Endothelial cell of umbilical vein (primary cell): Measurements from ENCODE around the gene ZCRB1. TPM values are rescaled to one million over a fixed set of nuclear protein-coding genes. Genes with fewer than 3 reads are reported as not detected.

Source experiments
- BruUV-seq: library from RNA; stranded (reverse); fragments of 400-500 nt; replicated peaks from 2 replicates; lab custom pipeline; 2021; lab: Mats Ljungman, UMichigan
- CTCF ChIA-PET: fragments of 300-600, 350-600 bp; sonication (Branson Sonifier 250); formaldehyde crosslinking; loops from one replicate; lab custom pipeline; 2021; ENCODE audit warnings: antibody characterized with exemption, inconsistent platforms; lab: Charles Lee
- POLR2A ChIA-PET: fragments of 300-600, 350-600 bp; sonication (Branson Sonifier 250); formaldehyde crosslinking; loops from one replicate; lab custom pipeline; 2021; ENCODE audit warnings: antibody characterized with exemption, inconsistent platforms; lab: Charles Lee
- DNase-seq: peaks from one replicate; pipeline ENCODE4 v3.0.0-alpha.2; 2011; ENCODE audit warnings: low read depth, low spot score
- FAIRE-seq: peaks from 2 replicates; lab custom pipeline; 2011; peaks lifted over from hg19 to GRCh38; lab: Jason Lieb, UNC
- H2AFZ ChIP-seq: 2 replicates; pipeline ENCODE4 v1.6.0; 2012; ENCODE audit warnings: low read depth, low read length, control low read depth, inconsistent platforms
- H3K27ac ChIP-seq: 2 replicates; pipeline ENCODE4 v1.5.1; 2011; ENCODE audit warnings: low read depth, mild to moderate bottlenecking, control low read depth, low read length, moderate library complexity; ENCODE audit not compliant: insufficient read depth
- H3K27me3 ChIP-seq, 2 experiments: 2 replicates each; pipeline versions ENCODE4 v1.6.0 to v1.6.1; 2011; ENCODE audit warnings: low read length in 2 of 2, mixed read lengths in 1 of 2; ENCODE audit not compliant: control insufficient read depth in 2 of 2, insufficient read depth in 2 of 2
- H3K36me3 ChIP-seq, 2 experiments: 2 replicates in 1 of 2; 3 replicates in 1 of 2; pipeline ENCODE4 v1.5.1; 2011; ENCODE audit warnings: low read length in 2 of 2, mild to moderate bottlenecking in 1 of 2, moderate library complexity in 1 of 2; ENCODE audit not compliant: control insufficient read depth in 2 of 2, insufficient read depth in 2 of 2; ENCODE audit errors: extremely low read depth in 1 of 2
- H3K4me1 ChIP-seq: 3 replicates; pipeline ENCODE4 v1.5.1; 2011; ENCODE audit warnings: mild to moderate bottlenecking, low read length; ENCODE audit not compliant: control insufficient read depth, insufficient read depth; ENCODE audit errors: extremely low read depth
- H3K4me2 ChIP-seq: 2 replicates; pipeline ENCODE4 v1.6.1; 2011; ENCODE audit warnings: low read length, control low read depth, mixed read lengths; ENCODE audit not compliant: insufficient read depth
- H3K4me3 ChIP-seq, 3 experiments: fragments of 200-600 bp in 1 of 3; sonication (generic), shearing (Covaris generic) in 1 of 3; replicated peaks in 1 of 3; 2 replicates each; pipeline ENCODE4 v1.5.1; 2011 to 2016; ENCODE audit warnings: control low read depth in 3 of 3, low read length in 3 of 3, mild to moderate bottlenecking in 2 of 3, inconsistent platforms in 1 of 3, low read depth in 1 of 3, moderate library complexity in 1 of 3; ENCODE audit not compliant: insufficient read depth in 1 of 3
- H3K79me2 ChIP-seq: 2 replicates; pipeline ENCODE4 v1.6.0; 2012; ENCODE audit warnings: low read length, inconsistent platforms; ENCODE audit not compliant: control insufficient read depth, insufficient read depth
- H3K9ac ChIP-seq: replicated peaks from 2 replicates; pipeline ENCODE3; 2011; ENCODE audit warnings: low read length, control low read depth; ENCODE audit not compliant: insufficient read depth; ENCODE audit errors: extremely low read depth
- H3K9me1 ChIP-seq: replicated peaks from 3 replicates; pipeline ENCODE4 v1.6.0; 2011; ENCODE audit warnings: mild to moderate bottlenecking, low read length; ENCODE audit not compliant: control insufficient read depth, insufficient read depth; ENCODE audit errors: extremely low read depth
- H3K9me3 ChIP-seq: replicated peaks from 2 replicates; pipeline ENCODE4 v1.5.1; 2012; ENCODE audit warnings: low read length, inconsistent platforms; ENCODE audit not compliant: control insufficient read depth, insufficient read depth
- H4K20me1 ChIP-seq: replicated peaks from 2 replicates; pipeline ENCODE3; 2011; ENCODE audit warnings: mild to moderate bottlenecking, low read length; ENCODE audit not compliant: control insufficient read depth, insufficient read depth; ENCODE audit errors: extremely low read depth
- CTCF ChIP-seq, 2 donors: IDR thresholded peaks; 1 replicate in 1 of 2; 2 replicates in 1 of 2; pipeline ENCODE4 v1.5.1; 2011; ENCODE audit warnings: low read length in 2 of 2, mild to moderate bottlenecking in 2 of 2, moderate library complexity in 2 of 2, control low read depth in 1 of 2, inconsistent platforms in 1 of 2, low read depth in 1 of 2; ENCODE audit not compliant: insufficient read depth in 1 of 2; ENCODE audit errors: extremely low read depth in 1 of 2
- EZH2 ChIP-seq: IDR thresholded peaks from 2 replicates; pipeline ENCODE4 v1.6.1; 2012; ENCODE audit warnings: borderline replicate concordance, low read depth, mild to moderate bottlenecking, moderate library complexity, low read length, inconsistent platforms; ENCODE audit not compliant: severe bottlenecking
- FOS ChIP-seq: IDR thresholded peaks from 2 replicates; pipeline ENCODE4 v1.6.1; 2011; ENCODE audit warnings: mild to moderate bottlenecking, low read length, moderate library complexity, borderline replicate concordance; ENCODE audit not compliant: insufficient read depth
- GATA2 ChIP-seq: IDR thresholded peaks from 2 replicates; pipeline ENCODE4 v1.7.0; 2011; ENCODE audit warnings: low read depth, mild to moderate bottlenecking, moderate library complexity, mixed read lengths, low read length; ENCODE audit not compliant: insufficient read length, insufficient read depth
- JUN ChIP-seq: IDR thresholded peaks from 2 replicates; pipeline ENCODE4 v1.6.1; 2011; ENCODE audit warnings: borderline replicate concordance, low read depth; ENCODE audit not compliant: insufficient read length, insufficient read depth
- MYC ChIP-seq: IDR thresholded peaks from one replicate; pipeline ENCODE4 v1.6.1; 2011; ENCODE audit warnings: mild to moderate bottlenecking, low read depth, low read length
- POLR2A ChIP-seq: IDR thresholded peaks from 2 replicates; pipeline ENCODE4 v1.6.1; 2012; ENCODE audit warnings: low read depth, mild to moderate bottlenecking, control low read depth, low read length
- POLR2AphosphoS5 ChIP-seq: IDR thresholded peaks from 2 replicates; pipeline ENCODE4 v1.6.1; 2012; ENCODE audit warnings: low read depth, mild to moderate bottlenecking, control low read depth, low read length, moderate library complexity; ENCODE audit not compliant: insufficient read depth
- dilution Hi-C: fragments of 300-500 bp; cut with MboI; formaldehyde crosslinking; loops from one replicate; pipeline ENCODE4 v1.15.0; 2019; ENCODE audit warnings: low sequenced_read_pairs; ENCODE audit not compliant: extremely low pct_ligation_motif_present
- intact Hi-C: fragments of 100-400 bp; cut with micrococcal nuclease; formaldehyde crosslinking; loops from one replicate; pipeline ENCODE4 v1.10.0; 2022
- polyA plus RNA-seq, 4 experiments: library from polyadenylated mRNA; depleted of rRNA in 3 of 4; stranded (reverse) in 3 of 4; unstranded in 1 of 4; fragments of >200 nt; gene quantifications; 2 replicates each; pipeline versions ENCODE4 v1.2.1 to v1.2.3, GENCODE V29; 2011 to 2012; ENCODE audit warnings: missing spikeins in 1 of 4
- total RNA-seq: library from RNA; stranded (reverse); gene quantifications from 2 replicates; pipeline ENCODE4 v1.2.3, GENCODE V29; 2021
- TF ChIP-seq, protein P1 (sequence below): IDR thresholded peaks from 2 replicates; pipeline ENCODE4 v1.6.1; 2011; ENCODE audit not compliant: insufficient read depth, insufficient read length

Gene ZCRB1
- total and polyA plus RNA-seq, 2 donors (not counting 3 experiments of a cell fraction or from before 2014, with no cell fraction given), result 13.2 to 55.3 TPM

DNA sequence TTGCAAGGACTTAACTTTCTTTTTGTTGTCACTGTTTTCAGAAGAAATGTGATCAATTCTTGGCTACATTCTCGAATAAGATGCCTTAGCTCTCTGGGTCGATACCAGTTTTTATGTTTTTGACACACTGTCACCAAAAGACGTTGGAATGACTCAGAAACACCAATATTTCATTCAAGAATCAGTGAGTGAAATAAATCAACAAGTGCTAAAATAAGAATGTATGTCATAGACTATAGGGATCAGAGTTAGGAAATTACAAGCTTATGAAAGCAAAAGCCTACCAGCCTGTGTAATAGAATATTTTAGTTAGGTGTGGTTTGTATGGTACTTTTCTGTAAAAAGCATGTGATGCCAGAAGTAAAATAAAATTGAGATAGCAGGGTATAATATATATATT is 17.8 kb upstream of the ZCRB1 start:
- POLR2A ChIA-PET, result no interaction called here
- Histone ChIP-seq H3K27me3 (no peaks in the 10 kb centered on the region), H3K4me1 (no peaks in the 10 kb centered on the region), H3K4me2 (no peak overlapping the region), H3K9me3 (no peaks in the 10 kb centered on the region), H3K79me2 (peaks cover 70% of the 10 kb centered on the region), H4K20me1 (peaks cover 5% of the 10 kb centered on the region), H3K4me3 (no peak overlapping the region), H3K9ac (no peak overlapping the region), H3K36me3 (no peaks in the 10 kb centered on the region), H2AFZ (no peak overlapping the region), H3K9me1 (no peaks in the 10 kb centered on the region), H3K27ac (no peak overlapping the region)
- DNase-seq (no peak), FAIRE-seq (no peak)
- dilution Hi-C loops (no loop called here), intact Hi-C loops (no loop called here)
- CTCF ChIA-PET, result interaction anchor here (1.8 kb wide), 1 partner anchor 12 kb away, joined by 4 read pairs; no protein-coding TSS in a partner anchor
- no TSS peak for BruUV-seq
- TF ChIP-seq EZH2 (no peak), MYC (no peak), POLR2A (no peak), JUN (no peak), GATA2 (no peak), CTCF (IDR thresholded peaks at IDR 0.05; ENCODE audit: extremely low read depth in 1 of 2, insufficient read depth in 1 of 2, low read depth in 1 of 2, low read length in 2 of 2) (no peak), FOS (no peak), POLR2AphosphoS5 (no peak)
- TF ChIP-seq, protein P1, sequence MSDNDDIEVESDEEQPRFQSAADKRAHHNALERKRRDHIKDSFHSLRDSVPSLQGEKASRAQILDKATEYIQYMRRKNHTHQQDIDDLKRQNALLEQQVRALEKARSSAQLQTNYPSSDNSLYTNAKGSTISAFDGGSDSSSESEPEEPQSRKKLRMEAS, result no peak
